Brain microvascular endothelial cell (primary cell): ENCODE results near the gene OLIG2.

ENCODE experiments used
- DNase-seq: peaks from one replicate; pipeline ENCODE4 v3.0.0-alpha.2; 2020
- H3K27ac ChIP-seq: fragments of 250-450 bp; sonication (Bioruptor Pico); 2 replicates; pipeline ENCODE4 v1.5.1; 2020; ENCODE audit warnings: mild to moderate bottlenecking, moderate library complexity
- H3K27me3 ChIP-seq: fragments of 250-450 bp; sonication (Bioruptor Pico); replicated peaks from 2 replicates; pipeline ENCODE4 v1.5.1; 2020; ENCODE audit warnings: mild to moderate bottlenecking
- H3K36me3 ChIP-seq: fragments of 250-450 bp; sonication (Bioruptor Pico); replicated peaks from 2 replicates; pipeline ENCODE4 v1.5.1; 2020; ENCODE audit warnings: mild to moderate bottlenecking
- H3K4me3 ChIP-seq: 2 replicates; pipeline ENCODE4 v1.5.1; 2011; ENCODE audit warnings: low read depth, mild to moderate bottlenecking, control low read depth, low read length, moderate library complexity
- CTCF ChIP-seq: IDR thresholded peaks from 2 replicates; pipeline ENCODE4 v1.5.1; 2011; ENCODE audit warnings: low read depth, mild to moderate bottlenecking, moderate library complexity, low read length, control low read depth, inconsistent platforms; ENCODE audit errors: missing control alignments
- in situ Hi-C: cut with HindIII; loops from 2 replicates; pipeline ENCODE4 v1.10.0; 2017; ENCODE audit warnings: low sequenced_read_pairs, low pct_ligation_motif_present

The OLIG2 gene

DNA sequence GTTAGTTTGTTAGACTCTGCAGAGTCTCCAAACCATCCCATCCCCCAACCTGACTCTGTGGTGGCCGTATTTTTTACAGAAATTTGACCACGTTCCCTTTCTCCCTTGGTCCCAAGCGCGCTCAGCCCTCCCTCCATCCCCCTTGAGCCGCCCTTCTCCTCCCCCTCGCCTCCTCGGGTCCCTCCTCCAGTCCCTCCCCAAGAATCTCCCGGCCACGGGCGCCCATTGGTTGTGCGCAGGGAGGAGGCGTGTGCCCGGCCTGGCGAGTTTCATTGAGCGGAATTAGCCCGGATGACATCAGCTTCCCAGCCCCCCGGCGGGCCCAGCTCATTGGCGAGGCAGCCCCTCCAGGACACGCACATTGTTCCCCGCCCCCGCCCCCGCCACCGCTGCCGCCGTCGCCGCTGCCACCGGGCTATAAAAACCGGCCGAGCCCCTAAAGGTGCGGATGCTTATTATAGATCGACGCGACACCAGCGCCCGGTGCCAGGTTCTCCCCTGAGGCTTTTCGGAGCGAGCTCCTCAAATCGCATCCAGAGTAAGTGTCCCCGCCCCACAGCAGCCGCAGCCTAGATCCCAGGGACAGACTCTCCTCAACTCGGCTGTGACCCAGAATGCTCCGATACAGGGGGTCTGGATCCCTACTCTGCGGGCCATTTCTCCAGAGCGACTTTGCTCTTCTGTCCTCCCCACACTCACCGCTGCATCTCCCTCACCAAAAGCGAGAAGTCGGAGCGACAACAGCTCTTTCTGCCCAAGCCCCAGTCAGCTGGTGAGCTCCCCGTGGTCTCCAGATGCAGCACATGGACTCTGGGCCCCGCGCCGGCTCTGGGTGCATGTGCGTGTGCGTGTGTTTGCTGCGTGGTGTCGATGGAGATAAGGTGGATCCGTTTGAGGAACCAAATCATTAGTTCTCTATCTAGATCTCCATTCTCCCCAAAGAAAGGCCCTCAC is at the start of gene OLIG2:
TSS of gene OLIG2 (plus strand) at position 447 of the 954 bp plus-strand sequence. CDS start 928 bp downstream, outside the sequence.
- TF ChIP-seq CTCF = no peak
- Histone ChIP-seq H3K27ac (no peak within 1 kb of the TSS), H3K27me3 (peaks cover 100% of the 10 kb centered on the region), H3K36me3 (no peaks in the 10 kb centered on the region), H3K4me3 (no peak within 1 kb of the TSS)
- in situ Hi-C loops = no loop called here
- no peak for DNase-seq

- in situ Hi-C loops = no loop called here
- Histone ChIP-seq H3K27ac (no peak overlapping the region), H3K36me3 (no peaks in the 10 kb centered on the region), H3K27me3 (peaks cover 6% of the 10 kb centered on the region), H3K4me3 (no peak overlapping the region)
- no peak for DNase-seq
- TF ChIP-seq CTCF = no peak
Observed at GRCh38 chr21:32976791-32977190, 48.9 kb upstream of the OLIG2 start.

DNA sequence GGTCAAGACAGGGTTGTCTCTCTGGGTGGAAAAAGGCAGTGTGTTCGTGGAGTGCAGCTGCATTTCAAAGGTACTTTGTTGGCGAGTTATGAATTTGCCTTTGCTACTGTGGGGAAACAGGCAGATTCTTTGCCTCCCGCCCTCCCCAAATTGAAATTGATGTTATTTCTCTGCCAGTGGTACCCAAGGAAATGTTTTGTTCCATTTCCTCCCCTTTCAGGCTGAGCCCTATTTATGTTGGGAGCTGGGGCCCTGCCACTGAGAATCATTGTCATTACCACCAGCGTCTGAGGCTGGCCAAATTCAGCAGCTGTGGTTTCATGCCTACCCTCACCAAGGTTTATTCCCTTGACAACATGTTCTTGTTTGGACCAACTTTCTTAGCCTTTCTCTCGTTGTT is 48.5 kb upstream of the OLIG2 start:
- peaks cover 6% of the 10 kb centered on the region for H3K27me3 ChIP-seq
- no peak overlapping the region for H3K4me3 ChIP-seq
- DNase-seq = no peak
- in situ Hi-C loops = no loop called here
- no peaks in the 10 kb centered on the region for H3K36me3 ChIP-seq
- TF ChIP-seq CTCF = no peak
- H3K27ac ChIP-seq = no peak overlapping the region

- Histone ChIP-seq H3K27ac (no peak overlapping the region), H3K27me3 (peaks cover 6% of the 10 kb centered on the region), H3K4me3 (no peak overlapping the region), H3K36me3 (no peaks in the 10 kb centered on the region)
- TF ChIP-seq CTCF = no peak
- DNase-seq = no peak
- in situ Hi-C loops = no loop called here
Observed at GRCh38 chr21:32978331-32979270, 47.1 kb upstream of the OLIG2 start.

DNA sequence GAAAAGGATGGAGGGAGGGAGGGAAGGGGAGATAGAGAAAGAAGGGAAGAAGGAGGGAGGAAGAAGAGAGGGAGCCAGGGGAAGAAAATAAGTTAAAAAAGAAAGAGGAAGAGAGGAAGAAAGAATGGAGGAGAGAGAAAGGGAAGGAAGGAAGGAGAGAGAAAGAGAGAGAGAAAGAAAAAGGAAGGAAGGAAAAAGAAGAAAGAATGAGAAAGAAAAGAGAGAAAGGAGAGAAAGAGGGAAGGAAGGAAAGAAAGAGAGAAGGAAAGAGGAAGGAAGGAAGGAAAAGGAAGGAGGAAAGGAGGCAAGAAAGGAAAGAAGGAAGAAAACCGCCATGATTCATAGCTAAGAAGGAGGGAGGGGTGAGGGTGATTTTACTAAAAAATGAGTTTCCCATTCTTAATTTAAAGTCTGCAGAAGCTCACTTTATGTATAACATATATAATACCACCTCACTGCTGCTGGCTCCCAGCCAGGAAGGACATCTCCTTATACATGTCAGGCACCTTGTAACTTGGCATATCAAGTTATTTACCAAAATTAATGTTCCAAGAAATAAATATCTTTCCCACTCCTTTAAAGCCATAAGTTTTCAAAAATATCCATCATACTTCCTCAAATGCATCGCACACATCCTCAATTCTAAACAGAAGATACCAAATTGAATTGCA is 46.0 kb upstream of the OLIG2 start:
- Histone ChIP-seq H3K27me3 (peaks cover 6% of the 10 kb centered on the region), H3K36me3 (no peaks in the 10 kb centered on the region), H3K27ac (no peak overlapping the region), H3K4me3 (no peak overlapping the region)
- no peak for DNase-seq
- in situ Hi-C loops = no loop called here
- no peak for TF ChIP-seq CTCF
